Measurements from ENCODE around the gene STXBP6.

The STXBP6 gene

DNA sequence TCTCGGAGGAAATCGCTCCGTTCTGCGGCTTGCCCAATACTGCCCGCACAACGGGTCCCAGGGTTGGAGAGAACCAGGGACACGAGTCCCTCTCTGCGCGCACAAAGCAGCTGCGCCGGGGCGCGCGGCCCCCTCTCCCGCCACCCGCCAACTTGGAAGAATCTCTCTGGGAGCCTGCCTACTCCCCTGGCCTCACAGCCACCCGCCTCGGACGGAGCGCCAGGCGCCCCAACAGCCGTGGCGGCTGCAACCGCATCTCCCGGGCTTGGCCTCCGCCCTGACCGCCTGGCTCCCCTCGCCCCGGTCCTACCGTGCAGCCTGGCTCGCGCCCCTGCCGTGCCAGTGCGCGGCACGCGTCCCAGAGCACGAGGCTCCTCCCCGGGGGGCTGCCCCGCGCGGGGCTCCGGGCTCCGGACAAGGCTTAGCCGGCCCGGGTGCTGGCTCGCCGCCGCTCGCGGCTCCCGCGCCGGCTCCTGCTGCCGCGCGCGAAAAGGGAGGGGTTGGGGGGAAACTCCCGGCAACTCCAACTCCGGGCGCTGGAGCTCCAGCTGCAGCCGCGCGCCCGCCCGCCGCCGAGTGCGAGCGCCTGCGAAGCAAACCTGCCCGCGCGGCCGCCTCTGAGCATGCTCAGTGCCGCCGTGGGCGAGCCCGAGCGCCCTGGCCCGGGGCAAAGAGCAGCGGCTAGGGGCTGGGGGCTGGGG, at the start of gene STXBP6:
TSS of gene STXBP6 (minus strand) at position 580 of the 701 bp plus-strand sequence. CDS start 75,329 bp downstream, outside the sequence.
- DNase-seq, result no peak

DNA sequence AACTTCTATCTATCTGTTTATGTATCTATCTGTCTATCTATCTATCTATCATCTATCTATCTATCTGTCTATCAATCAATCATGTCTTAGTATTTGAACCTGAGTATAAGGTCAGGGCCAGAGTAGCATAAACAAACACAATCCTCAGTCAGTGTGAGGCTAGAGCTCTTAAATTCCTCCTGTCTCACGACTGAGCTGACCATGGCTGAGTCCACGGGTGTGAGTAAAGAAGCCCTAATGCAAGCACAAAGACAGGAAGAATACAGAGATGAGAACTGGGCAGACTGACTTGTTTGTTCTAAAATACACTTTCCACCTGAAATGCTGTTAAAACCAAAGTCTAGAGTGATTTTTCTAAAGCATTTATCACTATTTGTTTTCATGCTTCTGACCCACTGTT, 47.2 kb upstream of the STXBP6 start:
- no peak for DNase-seq

DNA sequence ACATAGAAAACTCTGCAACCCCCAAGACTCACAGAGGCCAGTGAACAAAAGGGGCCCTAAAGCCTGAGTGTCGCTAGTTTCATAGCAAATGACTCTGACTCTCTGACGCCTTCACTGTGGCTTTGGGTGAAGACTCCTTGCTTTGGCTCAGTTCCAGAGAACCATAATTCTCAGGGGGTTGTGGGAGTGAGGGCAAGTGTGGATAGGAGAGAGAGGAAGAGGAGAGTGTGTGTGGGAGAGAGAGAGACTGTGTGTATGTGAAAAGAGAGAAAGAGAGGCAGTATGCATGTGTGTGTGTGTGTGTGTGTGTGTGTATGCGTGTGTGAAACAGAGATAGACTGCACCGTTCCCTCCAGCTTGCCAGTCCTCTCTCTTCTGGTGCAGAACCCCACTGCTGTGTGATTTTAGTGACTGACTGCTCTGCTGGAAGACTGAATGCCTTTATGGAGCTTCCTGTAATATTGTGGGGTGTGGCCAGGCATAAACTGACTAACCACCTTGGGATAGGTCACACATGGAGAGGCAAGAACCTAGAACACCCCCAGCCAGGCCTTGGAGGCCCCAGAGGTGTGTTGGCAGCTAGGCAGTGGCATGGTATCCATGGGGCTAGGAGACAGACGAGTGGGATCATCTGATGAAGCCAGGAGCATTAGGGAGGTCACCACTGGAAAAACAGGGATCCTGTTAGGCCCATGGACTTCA, 45.9 kb upstream of the STXBP6 start:
- no peak for DNase-seq

DNA sequence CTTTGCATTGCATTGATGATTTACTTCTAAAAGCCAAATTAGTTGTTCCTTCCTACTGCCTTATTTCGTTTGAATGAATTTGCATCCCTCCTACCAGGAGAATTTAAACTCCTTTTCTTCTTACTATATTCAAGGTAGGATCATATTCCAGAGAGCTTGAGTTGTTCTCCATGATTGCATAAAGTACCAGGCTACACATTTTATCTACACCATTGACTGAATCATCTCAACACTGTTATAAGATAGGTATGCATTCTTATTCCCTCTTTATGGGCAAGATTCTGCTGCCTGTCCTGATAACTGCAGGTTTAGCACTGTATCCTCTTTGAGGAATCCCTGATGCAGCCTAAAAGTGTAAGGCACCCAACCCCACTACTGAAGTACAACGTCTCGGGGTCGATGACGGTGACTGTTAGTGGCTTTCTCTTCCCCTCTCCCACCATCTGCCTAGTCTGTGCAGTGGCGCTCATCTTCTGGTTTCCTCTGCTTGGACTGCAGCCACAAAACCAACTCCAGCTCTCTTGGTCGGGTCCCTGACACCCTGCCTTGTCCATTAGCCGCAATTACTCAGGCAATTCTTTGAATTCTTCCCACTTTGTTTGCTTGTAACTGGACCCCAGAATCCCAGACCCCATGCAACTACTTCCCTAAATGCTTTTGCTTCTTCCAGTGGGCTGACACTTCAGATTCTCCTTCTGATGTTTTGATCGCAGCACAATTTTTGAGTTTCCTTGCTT, 44.4 kb upstream of the STXBP6 start:
- no peak for DNase-seq

DNA sequence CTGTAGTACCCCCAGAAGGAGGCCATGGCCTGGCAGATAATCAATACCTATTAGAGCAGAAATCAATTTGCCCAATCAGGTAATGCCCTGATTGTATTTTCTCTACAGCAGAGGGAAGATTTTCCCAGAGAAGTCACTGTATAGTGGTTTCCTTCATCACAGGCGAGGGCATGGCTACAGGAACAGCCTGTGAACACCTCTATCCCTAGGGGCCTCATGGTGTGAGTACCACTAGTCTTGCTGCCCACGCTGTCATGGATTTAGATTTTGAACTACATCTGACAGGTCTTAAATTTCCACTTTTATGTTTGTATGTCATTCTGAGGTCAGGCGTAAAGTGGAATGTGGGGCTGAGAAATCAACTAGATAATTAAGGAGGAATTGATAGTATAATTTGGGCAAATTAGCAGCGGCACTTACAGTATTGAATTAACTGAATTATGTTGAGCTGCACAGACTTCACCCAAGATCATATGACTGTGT, 42.4 kb upstream of the STXBP6 start:
- DNase-seq, result no peak

DNA sequence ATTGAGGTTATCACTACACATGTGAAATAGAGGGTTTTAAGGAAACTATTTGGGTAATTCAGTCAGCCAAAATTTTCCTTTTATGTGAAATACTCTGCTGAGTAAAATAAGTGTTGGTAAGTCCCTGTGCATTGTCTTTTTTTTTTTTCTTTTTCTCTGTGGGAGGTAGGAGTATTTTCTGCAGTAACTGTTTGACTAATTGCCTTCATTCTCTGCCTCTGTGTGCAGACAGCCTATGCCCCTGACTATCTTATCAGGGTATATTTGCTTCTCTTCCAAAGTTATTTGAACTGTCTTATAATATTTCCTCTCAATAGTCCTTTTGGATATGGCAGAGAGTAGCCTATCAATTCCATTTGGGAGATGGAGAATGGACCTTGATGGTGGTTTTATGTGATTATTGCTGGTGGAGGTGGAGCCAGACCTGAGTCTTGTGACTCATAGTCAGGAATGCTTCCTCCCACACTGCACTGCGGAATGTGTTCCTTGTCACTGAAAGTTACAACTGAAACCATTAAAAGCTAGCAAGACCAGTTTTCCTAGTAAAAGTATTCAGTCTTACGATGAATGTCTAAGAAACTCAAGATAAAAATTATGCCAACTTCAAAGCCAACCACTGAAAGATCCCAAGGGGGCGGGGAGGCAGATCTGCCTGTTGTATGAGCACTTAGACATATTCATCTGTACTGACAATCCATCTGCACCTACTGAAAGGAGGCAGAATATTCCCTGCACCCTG, 40.9 kb upstream of the STXBP6 start:
- DNase-seq, result no peak

DNA sequence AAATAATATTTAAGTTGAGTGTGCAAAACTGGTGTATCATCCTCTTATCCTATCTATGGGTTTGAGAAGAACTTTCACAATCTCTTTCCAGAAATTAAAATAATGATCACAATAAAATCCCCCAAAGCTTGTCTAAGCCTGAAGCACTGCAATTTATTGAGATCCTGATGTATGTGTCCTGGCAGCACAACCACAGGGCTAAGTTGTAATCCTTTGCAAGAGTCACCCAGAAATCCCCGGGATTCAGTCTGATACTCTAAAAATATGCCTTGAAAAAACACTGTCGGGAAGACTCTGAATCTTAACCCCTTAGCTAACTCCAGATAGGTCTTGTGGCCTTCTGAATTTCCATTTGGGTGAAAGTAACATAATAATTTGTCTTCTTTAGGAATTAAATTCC, 40.3 kb upstream of the STXBP6 start:
- no peak for DNase-seq

DNA sequence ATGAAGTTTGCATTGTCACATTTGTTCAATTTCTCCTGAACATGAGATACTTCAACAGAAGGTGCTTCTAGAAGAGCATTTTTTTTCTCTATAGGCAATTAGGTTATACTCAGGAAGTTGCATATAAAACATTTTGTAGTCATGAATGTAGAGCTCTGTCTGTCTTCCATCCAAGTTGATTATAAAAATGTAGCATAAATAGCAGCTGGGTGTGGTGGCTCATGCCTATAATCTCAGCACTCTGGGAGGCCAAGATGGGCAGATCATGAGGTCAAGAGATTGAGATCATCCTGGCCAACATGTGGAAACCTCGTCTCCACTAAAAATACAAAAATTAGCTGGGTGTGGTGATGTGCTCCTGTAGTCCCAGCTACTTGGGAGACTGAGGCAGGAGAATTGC, 39.5 kb upstream of the STXBP6 start:
- DNase-seq, result no peak

DNA sequence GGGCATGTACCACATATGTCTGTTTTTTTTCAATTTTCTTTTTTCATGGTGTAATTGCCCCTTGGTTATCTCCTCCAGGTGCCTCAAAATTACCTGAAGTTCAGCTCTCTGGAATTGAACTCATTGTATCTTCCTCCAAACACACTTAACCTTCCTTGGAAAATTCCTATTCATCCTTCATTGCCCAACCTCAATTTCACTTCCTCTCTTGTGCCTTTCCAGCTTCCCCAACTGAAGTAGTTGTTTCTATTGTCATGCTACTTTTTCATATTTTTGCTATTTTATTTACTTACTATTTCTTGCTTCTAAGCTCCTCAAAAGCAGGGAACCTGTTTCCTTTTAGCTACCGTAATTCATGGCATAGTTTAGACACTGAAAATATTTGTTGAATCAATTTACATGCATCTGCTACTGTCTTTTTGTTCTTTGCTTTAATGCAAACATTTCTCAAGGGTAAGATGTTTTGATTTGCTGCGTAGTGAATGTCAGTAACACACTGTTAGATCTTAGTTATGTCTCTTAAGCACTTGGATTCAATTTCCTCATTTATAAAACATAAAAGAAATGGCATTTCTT, 37.0 kb upstream of the STXBP6 start:
- no peak for DNase-seq

DNA sequence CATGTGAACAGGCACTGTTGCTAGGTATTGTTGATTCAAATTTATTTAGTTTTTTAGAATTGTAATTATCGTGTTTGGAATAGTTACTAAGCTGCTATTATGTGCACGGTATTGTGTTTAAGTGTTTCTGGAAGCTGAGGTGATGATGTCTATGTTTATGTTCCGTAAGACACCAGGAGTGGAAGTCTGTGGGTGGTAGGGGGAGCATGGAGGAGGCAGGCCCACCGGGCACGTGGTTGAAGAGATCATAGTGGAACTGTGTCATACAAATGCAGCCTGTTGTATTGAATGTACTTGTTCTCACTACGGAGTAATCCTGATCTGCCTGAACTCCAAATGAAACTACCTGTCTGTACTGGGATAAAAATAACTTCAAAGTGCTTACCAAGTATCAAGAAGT, 36.1 kb upstream of the STXBP6 start:
- no peak for DNase-seq

DNA sequence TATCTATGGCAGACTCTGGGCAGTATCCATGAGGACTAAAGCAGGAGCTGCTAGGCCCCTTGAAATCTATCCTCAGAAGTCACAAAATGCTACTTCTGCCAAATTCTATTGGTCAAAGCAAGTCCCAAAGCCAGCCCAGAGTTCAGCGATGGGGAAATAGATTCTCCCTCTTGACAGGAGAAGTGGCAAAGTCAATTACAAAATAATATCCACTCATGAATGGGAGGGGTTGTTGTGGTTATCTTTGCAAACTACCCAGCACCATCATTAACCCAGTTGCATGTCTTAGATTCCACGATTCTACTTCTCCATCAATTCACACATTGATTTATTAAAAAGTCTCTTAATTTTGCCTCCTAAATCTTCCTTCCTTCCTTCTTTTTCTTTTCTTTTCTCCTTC, 30.7 kb upstream of the STXBP6 start:
- DNase-seq, result no peak

DNA sequence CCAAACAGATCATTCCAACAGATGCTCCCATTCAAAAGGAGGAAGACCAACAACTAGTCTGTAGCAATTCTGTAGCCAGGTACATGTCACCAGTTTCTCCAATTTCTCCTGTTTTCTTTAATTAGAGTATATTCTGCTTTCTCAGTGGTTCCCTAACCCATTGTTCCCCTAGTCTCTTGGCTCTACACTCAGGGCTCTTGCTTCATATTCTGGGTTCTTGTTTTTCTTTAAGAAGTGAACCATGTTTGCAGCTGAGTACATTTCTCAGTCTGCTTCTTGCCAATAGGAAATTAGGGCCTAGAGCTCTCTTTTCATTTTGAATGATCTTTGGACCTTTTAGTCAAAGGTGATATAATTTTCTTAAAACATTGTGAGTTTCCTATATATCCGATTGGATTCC, 29.4 kb upstream of the STXBP6 start:
- no peak for DNase-seq

DNA sequence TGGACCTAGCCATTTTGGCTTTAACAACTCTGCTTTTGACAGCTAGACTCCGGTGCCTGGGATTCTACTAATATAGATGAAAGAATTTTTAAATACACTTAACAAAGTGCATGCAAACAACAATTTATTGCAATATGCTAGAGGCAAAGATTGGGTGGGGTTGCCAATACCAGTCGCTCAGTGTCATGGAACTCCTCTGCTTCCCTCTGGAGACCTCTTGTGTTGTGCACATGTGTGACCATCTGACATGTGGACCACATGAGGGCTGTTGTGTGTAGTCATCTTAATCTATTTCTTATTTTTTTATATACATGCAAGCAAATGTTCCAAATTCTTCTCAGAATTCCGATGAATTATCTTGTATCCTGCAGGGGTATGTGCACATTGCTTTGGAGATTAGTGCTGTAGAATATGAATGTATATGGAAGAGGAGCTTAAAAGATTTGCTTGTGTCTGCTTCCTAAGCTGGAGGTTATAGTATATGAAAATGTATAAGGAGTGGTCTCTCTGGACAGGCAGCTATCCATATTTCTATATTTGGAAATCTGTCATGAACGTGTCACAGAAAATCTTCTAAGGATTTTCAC, 24.2 kb upstream of the STXBP6 start:
- DNase-seq, result no peak

DNA sequence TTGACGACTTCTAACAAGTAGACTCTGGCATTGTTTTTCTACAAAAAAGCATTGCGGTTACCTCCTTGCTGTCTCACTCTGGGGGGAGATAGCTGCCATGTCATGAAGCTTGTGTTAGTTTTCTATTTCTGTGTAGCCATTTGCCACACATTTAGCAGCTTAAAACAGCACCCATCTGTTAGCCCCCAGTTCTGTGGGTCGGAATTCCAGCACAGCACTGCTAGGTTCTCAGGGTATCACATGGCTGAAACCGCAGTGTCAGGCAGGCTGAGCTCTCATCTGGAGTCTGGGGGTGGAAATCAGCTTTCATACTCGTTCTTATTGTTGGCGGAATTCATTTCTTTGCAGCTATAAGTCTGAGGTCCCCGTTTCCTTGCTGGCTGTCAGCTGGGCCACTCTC, 19.9 kb upstream of the STXBP6 start:
- DNase-seq, result no peak

DNA sequence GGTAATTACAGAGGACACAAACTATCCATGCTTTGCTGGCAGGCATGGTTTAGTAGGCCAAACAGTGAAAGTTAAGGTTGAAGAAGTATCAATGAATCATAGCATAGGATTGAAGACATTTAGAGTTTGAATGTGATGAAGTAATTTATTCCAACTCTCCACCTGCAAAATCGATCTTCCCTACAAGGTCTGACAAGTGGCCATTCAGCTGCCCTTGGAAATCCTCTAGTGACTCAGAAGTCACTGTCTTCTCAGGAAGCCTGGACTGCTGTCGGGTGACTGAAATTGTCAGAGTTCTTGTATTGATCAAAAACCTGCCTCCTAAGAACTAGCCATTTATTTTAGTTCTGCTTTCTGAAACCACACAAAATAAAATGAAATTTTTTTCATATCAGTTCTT, 17.7 kb upstream of the STXBP6 start:
- no peak for DNase-seq

DNA sequence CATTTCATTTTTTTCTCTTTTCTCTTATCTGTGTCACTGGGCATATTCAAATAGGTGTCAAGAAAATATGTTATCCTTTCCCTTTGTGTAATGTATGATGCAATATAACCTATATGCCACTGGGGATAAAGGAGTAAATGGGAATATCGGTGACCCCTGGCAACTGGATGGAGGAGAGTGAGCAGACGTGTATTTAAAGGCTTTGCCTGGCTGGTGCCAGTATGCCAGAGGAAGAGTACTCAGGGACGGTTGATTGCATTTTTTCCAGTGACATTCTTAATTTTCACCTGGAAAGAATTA, 12.0 kb upstream of the STXBP6 start:
- no peak for DNase-seq

DNA sequence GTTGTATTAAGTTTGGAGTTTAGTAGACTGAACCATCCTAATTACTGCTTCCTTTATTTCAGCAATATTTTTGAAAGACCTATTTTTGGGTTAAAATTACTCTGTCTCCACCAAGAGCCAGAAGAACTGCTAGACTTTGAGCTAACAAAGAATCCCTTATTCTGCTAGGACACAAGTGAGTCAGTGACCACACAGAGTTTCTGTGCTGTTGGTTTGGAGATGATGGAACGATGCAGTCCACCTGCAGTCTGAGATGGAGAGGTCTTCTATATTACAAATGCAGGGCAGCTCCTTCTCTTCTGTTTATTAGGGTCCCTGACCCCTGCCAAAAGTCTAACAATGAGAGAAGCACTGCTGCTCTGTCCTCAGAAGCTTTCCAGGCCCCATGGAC, 6.7 kb upstream of the STXBP6 start:
- no peak for DNase-seq

DNA sequence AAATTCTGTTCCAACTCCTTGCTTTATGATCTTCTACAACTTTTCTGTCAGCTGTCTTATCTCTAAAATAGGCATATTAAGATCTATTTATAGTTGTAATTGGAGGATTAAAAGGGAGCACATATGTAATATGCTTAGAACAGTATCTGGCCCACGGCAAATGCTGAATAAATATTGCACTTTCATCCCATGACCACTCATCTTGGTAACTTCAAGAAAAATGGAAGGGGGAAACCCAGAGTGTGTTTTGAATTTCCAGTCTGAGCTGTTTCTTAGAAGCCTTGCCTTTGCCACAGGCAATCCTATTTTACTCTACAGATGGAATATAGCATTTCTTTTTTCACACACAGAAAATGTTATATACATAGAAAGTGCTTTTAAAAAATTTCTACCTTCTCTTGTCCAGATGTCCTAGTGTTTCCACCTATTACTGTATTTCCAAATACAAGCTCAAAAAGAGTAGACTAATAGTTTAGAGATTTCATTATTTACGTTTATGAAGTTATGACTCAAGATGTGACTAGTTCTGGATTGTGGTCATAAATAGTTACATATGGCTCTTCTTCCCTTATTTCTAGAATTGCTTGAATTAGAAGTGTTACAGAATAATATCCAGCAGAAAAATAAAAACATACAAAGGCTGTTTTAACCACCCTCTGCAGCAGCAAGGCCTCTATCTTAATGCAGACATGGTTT, 6.2 kb upstream of the STXBP6 start:
- no peak for DNase-seq

DNA sequence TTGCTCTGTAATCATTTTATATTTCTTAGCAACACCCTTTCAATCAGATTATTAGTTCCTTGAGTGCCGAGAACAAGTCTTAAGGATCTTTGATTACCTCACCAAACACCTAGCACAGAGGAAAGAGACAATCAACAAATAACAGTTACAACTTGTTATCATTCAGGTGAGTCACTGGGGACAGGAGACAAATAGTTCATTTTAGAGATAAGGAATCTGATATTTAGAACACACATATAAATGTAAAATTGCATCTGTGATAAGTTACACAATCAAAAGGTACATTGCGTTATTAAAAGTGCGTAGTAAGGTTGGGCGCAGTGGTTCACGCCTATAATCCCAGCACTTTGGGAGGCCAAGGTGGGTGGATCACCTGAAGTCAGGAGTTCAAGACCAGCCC, 5.1 kb upstream of the STXBP6 start:
- no peak for DNase-seq

DNA sequence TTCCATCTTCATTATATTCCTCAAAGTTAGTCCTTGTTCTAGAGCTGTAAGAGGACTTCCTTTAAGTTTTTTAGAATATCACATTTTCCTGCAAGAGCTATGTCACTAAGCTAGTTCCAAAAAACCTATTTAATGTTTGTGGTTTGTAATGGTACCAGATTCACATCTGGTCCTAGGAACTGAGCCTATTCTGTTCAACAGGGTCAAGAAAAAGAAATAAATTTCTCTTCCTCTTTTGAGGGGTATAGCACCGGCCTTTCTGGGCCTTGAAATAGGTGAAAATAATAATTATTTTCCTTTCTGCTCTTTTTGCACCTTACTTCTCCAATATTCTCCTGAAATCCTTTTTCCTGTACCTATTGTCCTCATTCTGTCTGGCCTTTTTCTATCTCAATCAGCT, 3.6 kb upstream of the STXBP6 start:
- DNase-seq, result no peak

DNA sequence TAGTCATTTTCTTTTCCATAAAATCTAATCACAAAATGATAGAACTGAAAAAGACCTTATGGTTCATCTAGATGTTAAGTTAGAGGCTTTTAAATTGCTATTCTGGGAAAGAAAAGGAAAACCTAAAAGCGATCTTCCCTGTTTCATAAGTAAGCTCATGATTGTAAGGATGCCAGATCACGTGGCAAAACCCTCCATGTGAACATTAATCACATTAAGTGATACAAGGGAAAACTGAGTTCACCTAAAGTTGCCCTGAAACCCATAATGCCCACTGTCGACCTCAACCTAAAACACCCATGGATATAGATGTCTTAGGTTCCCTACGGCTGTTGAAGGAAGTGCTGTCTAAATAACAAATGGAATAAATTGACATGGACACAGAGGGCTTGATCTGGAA, 3.0 kb upstream of the STXBP6 start:
- no peak for DNase-seq

DNA sequence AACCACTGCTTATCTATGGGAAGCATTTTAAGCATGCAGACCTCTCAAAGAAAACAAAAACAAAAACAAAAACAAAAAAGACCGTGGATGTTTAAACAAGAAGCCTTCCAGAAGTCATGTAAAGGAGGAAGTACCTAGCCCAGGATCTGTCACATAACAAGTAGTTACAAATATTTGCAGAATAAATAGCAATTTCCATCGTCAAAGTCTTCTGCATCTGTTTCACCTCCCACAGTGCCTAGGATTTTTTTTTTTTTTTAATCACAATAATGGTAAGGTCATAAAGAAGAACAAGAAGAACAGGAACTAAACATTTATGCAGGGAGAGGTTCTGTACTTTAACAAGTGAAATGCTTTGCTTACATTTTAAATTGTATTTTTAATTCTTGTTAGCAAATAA, 2.4 kb upstream of the STXBP6 start:
- DNase-seq, result no peak

Measured in CD4-positive, alpha-beta T cell treated with Interleukin-17A for 1 hour (primary cell).